SK-N-SH treated with all-trans-retinoic acid at 6 μM for 48 hours (cell line): ENCODE measurements around the gene DDX49.

Experiments used
- ATAC-seq: fragments of 200-7000 bp; cut with Tn5 transposase; 3 replicates; pipeline ENCODE4 v1.9.1; 2020; ENCODE audit warnings: mild to moderate bottlenecking, moderate library complexity
- ARNTL ChIP-seq: fragments of 450-650 bp; formaldehyde crosslinking; IDR thresholded peaks from 2 replicates; pipeline ENCODE4 v1.5.0; 2020; ENCODE audit warnings: low read depth, mild to moderate bottlenecking, moderate library complexity, borderline replicate concordance
- BACH2 ChIP-seq: fragments of 250-450 bp; sonication (Bioruptor Pico); IDR thresholded peaks from 2 replicates; pipeline ENCODE4 v1.9.0; 2021; ENCODE audit warnings: mild to moderate bottlenecking, borderline replicate concordance
- CREB5 ChIP-seq: fragments of 250-450 bp; sonication (Bioruptor Pico); IDR thresholded peaks from 2 replicates; pipeline ENCODE4 v1.5.1; 2020; ENCODE audit warnings: low read depth, mild to moderate bottlenecking, moderate library complexity
- CSDC2 ChIP-seq: fragments of 250-450 bp; sonication (Bioruptor Pico); IDR thresholded peaks from 2 replicates; pipeline ENCODE4 v1.5.0; 2020; ENCODE audit warnings: mild to moderate bottlenecking, moderate library complexity
- CSRNP3 ChIP-seq: fragments of 250-450 bp; sonication (Bioruptor Pico); IDR thresholded peaks from 2 replicates; pipeline ENCODE4 v1.5.1; 2021; ENCODE audit warnings: mild to moderate bottlenecking, moderate library complexity
- ESRRG ChIP-seq: fragments of 250-450 bp; sonication (Bioruptor Pico); IDR thresholded peaks from 2 replicates; pipeline ENCODE4 v1.6.1; 2021; ENCODE audit warnings: mild to moderate bottlenecking
- GLIS3 ChIP-seq: fragments of 250-450 bp; sonication (Bioruptor Pico); IDR thresholded peaks from 2 replicates; pipeline ENCODE4 v1.5.0; 2020; ENCODE audit warnings: mild to moderate bottlenecking, moderate library complexity
- OSR1 ChIP-seq: fragments of 250-450 bp; sonication (Bioruptor Pico); IDR thresholded peaks from 2 replicates; pipeline ENCODE4 v1.8.0; 2022; ENCODE audit warnings: moderate library complexity, mild to moderate bottlenecking, inconsistent platforms
- PATZ1 ChIP-seq: fragments of 250-450 bp; sonication (Bioruptor Pico); IDR thresholded peaks from 2 replicates; pipeline ENCODE4 v1.8.0; 2020; ENCODE audit warnings: mild to moderate bottlenecking, moderate library complexity, borderline replicate concordance
- POU6F1 ChIP-seq: fragments of 250-450 bp; sonication (Bioruptor Pico); IDR thresholded peaks from 2 replicates; pipeline ENCODE4 v1.8.0; 2021; ENCODE audit warnings: low read depth, mild to moderate bottlenecking, moderate library complexity, borderline replicate concordance
- PPARA ChIP-seq: fragments of 250-450 bp; sonication (Bioruptor Pico); IDR thresholded peaks from 2 replicates; pipeline ENCODE4 v1.5.0; 2020; ENCODE audit warnings: mild to moderate bottlenecking, borderline replicate concordance
- RARB ChIP-seq: fragments of 250-450 bp; sonication (Bioruptor Pico); IDR thresholded peaks from 2 replicates; pipeline ENCODE4 v1.8.0; 2021; ENCODE audit warnings: mild to moderate bottlenecking, moderate library complexity
- SNAI2 ChIP-seq: fragments of 250-450 bp; sonication (Bioruptor Pico); IDR thresholded peaks from 2 replicates; pipeline ENCODE4 v1.5.0; 2020; ENCODE audit warnings: mild to moderate bottlenecking, moderate library complexity
- TCF4 ChIP-seq: fragments of 250-450 bp; sonication (Bioruptor Pico); IDR thresholded peaks from 2 replicates; pipeline ENCODE4 v1.8.0; 2021; ENCODE audit warnings: mild to moderate bottlenecking, moderate library complexity, borderline replicate concordance
- TSHZ2 ChIP-seq: fragments of 250-450 bp; sonication (Bioruptor Pico); IDR thresholded peaks from 2 replicates; pipeline ENCODE4 v1.5.0; 2020; ENCODE audit warnings: mild to moderate bottlenecking, moderate library complexity
- ZC3H10 ChIP-seq: fragments of 250-450 bp; sonication (Bioruptor Pico); IDR thresholded peaks from 2 replicates; pipeline ENCODE4 v1.5.1; 2021; ENCODE audit warnings: mild to moderate bottlenecking, moderate library complexity
- ZFP3 ChIP-seq: fragments of 250-450 bp; sonication (Bioruptor Pico); IDR thresholded peaks from 2 replicates; pipeline ENCODE4 v1.5.0; 2020; ENCODE audit warnings: mild to moderate bottlenecking, moderate library complexity
- ZFP30 ChIP-seq: fragments of 450-650 bp; formaldehyde crosslinking; IDR thresholded peaks from 2 replicates; pipeline ENCODE4 v1.5.0; 2022; ENCODE audit warnings: mild to moderate bottlenecking, moderate library complexity
- ZNF565 ChIP-seq: fragments of 450-650 bp; formaldehyde crosslinking; conservative IDR thresholded peaks from 2 replicates; pipeline ENCODE4 v1.5.0; 2020; ENCODE audit warnings: low read depth, mild to moderate bottlenecking, moderate library complexity
- ZNF70 ChIP-seq: fragments of 450-650 bp; formaldehyde crosslinking; IDR thresholded peaks from 2 replicates; pipeline ENCODE4 v1.5.0; 2020; ENCODE audit warnings: mild to moderate bottlenecking, moderate library complexity
- ZNF8 ChIP-seq: fragments of 450-650 bp; formaldehyde crosslinking; IDR thresholded peaks from 2 replicates; pipeline ENCODE4 v1.5.0; 2020; ENCODE audit warnings: mild to moderate bottlenecking, moderate library complexity

DDX49 gene

GRCh38 chr19:18904334-18905057, 15.0 kb upstream of the DDX49 start:
- ATAC-seq, result no peak; the same call in 2 of the 3 replicates
- TF ChIP-seq CREB5, result no peak
- no peak for TF ChIP-seq ZC3H10 (CRISPR knock-in tag)
- no peak for TF ChIP-seq GLIS3 (CRISPR knock-in tag)
- TF ChIP-seq TSHZ2 (CRISPR knock-in tag), result no peak

- no peak; the same call in 2 of the 3 replicates for ATAC-seq
- TF ChIP-seq PATZ1 (CRISPR knock-in tag), result no peak
- no peak for TF ChIP-seq GLIS3 (CRISPR knock-in tag)
- TF ChIP-seq ESRRG, result no peak
- no peak for TF ChIP-seq ZC3H10 (CRISPR knock-in tag)
- TF ChIP-seq ZNF565 (CRISPR knock-in tag), result no peak
- TF ChIP-seq TCF4 (CRISPR knock-in tag), result no peak
- TF ChIP-seq OSR1, result no peak
- no peak for TF ChIP-seq TSHZ2 (CRISPR knock-in tag)
- no peak for TF ChIP-seq ZFP3 (CRISPR knock-in tag)
- no peak for TF ChIP-seq PPARA
- TF ChIP-seq ARNTL (CRISPR knock-in tag), result no peak
- no peak for TF ChIP-seq ZNF8 (CRISPR knock-in tag)
- TF ChIP-seq ZFP30, result no peak
- no peak for TF ChIP-seq RARB
- no peak for TF ChIP-seq CREB5
- no peak for TF ChIP-seq CSDC2 (CRISPR knock-in tag)
- no peak for TF ChIP-seq SNAI2 (CRISPR knock-in tag)
Observed at GRCh38 chr19:18905058-18905456, 14.5 kb upstream of the DDX49 start.

- ATAC-seq, result peak; percentile 8; the same call in 1 of the 3 replicates
- TF ChIP-seq TSHZ2 (CRISPR knock-in tag) (no peak), ZNF70 (CRISPR knock-in tag) (no peak), POU6F1 (CRISPR knock-in tag) (no peak), BACH2 (CRISPR knock-in tag) (no peak), CSRNP3 (CRISPR knock-in tag) (no peak)
Observed at GRCh38 chr19:18905513-18906236, 13.8 kb upstream of the DDX49 start.
